22Rv1 (cell line): ENCODE data around the gene SASH3.
A peak's percentile ranks its signal among the peaks of the same experiment; 100 is the strongest.

Source experiments
- H3K27ac ChIP-seq: fragments of 450-650 bp; 2 replicates; pipeline ENCODE4 v1.5.1; 2017
- CTCF ChIP-seq: fragments of 450-650 bp; IDR thresholded peaks from 2 replicates; pipeline ENCODE4 v1.5.1; 2017; ENCODE audit warnings: mild to moderate bottlenecking
- ZFX ChIP-seq: fragments of 450-650 bp; IDR thresholded peaks from 2 replicates; pipeline ENCODE4 v1.6.1; 2017; ENCODE audit warnings: antibody characterized with exemption, borderline replicate concordance

SASH3 gene

GRCh38 chrX:129833153-129833990 is 53.6 kb downstream of the SASH3 start:
- no peak for TF ChIP-seq ZFX
- TF ChIP-seq CTCF: no peak
- H3K27ac ChIP-seq: no peak overlapping the region

- TF ChIP-seq CTCF (no peak), ZFX (no peak)
- no peak overlapping the region for H3K27ac ChIP-seq
Measured at GRCh38 chrX:129836827-129837226, 57.1 kb downstream of the SASH3 start.

GRCh38 chrX:129840344-129840743 is 60.6 kb downstream of the SASH3 start:
- H3K27ac ChIP-seq: no peak overlapping the region
- TF ChIP-seq ZFX (no peak), CTCF (no peak)

- H3K27ac ChIP-seq: peak overlapping the region; percentile 72
- TF ChIP-seq CTCF (no peak), ZFX (no peak)
Measured at GRCh38 chrX:129842510-129843208, 62.9 kb downstream of the SASH3 start.

- TF ChIP-seq CTCF (no peak), ZFX (no peak)
- peak overlapping the region; percentile 72 for H3K27ac ChIP-seq
Measured at GRCh38 chrX:129843209-129843458, 63.4 kb downstream of the SASH3 start.

GRCh38 chrX:129843459-129844306 is 63.9 kb downstream of the SASH3 start, which contains the start of gene ZDHHC9:
TSS of gene ZDHHC9 (minus strand) at chrX:129843886. CDS start at chrX:129841945, 1,941 bp downstream.
- H3K27ac ChIP-seq: peak within 1 kb of the TSS; percentile 72
- no peak for TF ChIP-seq ZFX
- TF ChIP-seq CTCF: no peak
